T-cell (primary cell): Measurements from ENCODE around the gene TRPC1. TPM values are rescaled to one million over a fixed set of nuclear protein-coding genes. Genes with fewer than 3 reads are reported as not detected.

Experiments
- ATAC-seq, 4 experiments: fragments of 200-7000 bp in 3 of 4; fragments of 150-1000 bp in 1 of 4; cut with Tn5 transposase; replicated peaks in 1 of 4; 1 replicate in 3 of 4; 2 replicates in 1 of 4; pipeline ENCODE4 v1.10.0; 2021; ENCODE audit warnings: moderate library complexity in 3 of 4, mild to moderate bottlenecking in 2 of 4, moderate number of reproducible peaks in 1 of 4
- CTCF ChIA-PET, 2 donors: fragments of 300-600 bp; sonication (Branson Sonifier 250); formaldehyde crosslinking; loops; one replicate each; lab custom pipeline; 2022; ENCODE audit warnings: antibody characterized with exemption in 2 of 2; lab: Charles Lee
- POLR2A ChIA-PET, 2 donors: fragments of 300-600 bp; sonication (Branson Sonifier 250); formaldehyde crosslinking; loops; one replicate each; lab custom pipeline; 2022; ENCODE audit warnings: antibody characterized with exemption in 2 of 2; lab: Charles Lee
- DNase-seq, 35 experiments: peaks; one replicate each; pipeline versions ENCODE4 v3.0.0 to v3.0.0-alpha.2; 2013 to 2023
- H3K27ac ChIP-seq: one replicate; pipeline ENCODE4 v1.5.1; 2013; ENCODE audit warnings: low read length
- H3K27me3 ChIP-seq, 2 experiments: replicated peaks in 1 of 2; 1 replicate in 1 of 2; 2 replicates in 1 of 2; pipeline versions ENCODE4 v1.6.1 to v1.7.0; 2013; ENCODE audit warnings: low read length in 1 of 2, mixed read lengths in 1 of 2; ENCODE audit not compliant: control insufficient read depth in 2 of 2, insufficient read depth in 2 of 2; ENCODE audit errors: extremely low read depth in 1 of 2
- H3K36me3 ChIP-seq, 2 donors: 1 replicate in 1 of 2; 2 replicates in 1 of 2; pipeline versions ENCODE4 v1.6.1 to v1.7.0; 2013; ENCODE audit warnings: low read length in 1 of 2; ENCODE audit not compliant: control insufficient read depth in 2 of 2, insufficient read depth in 1 of 2; ENCODE audit errors: extremely low read depth in 1 of 2
- H3K4me1 ChIP-seq, 2 experiments: 1 replicate in 1 of 2; 2 replicates in 1 of 2; pipeline versions ENCODE4 v1.6.1 to v1.7.0; 2013; ENCODE audit warnings: low read length in 2 of 2, mixed read lengths in 1 of 2; ENCODE audit not compliant: insufficient read depth in 2 of 2, control insufficient read depth in 1 of 2; ENCODE audit errors: extremely low read depth in 1 of 2
- H3K4me3 ChIP-seq, 2 donors: 1 replicate in 1 of 2; 2 replicates in 1 of 2; pipeline versions ENCODE4 v1.5.1 to v1.7.0; 2013; ENCODE audit warnings: mild to moderate bottlenecking in 2 of 2, low read length in 1 of 2, moderate library complexity in 1 of 2; ENCODE audit not compliant: control insufficient read depth in 1 of 2; ENCODE audit errors: extremely low read depth in 1 of 2
- H3K9me3 ChIP-seq: 2 replicates; pipeline ENCODE4 v1.7.0; 2013
- H3K27ac Mint-ChIP-seq, 2 donors: one replicate each; pipeline ENCODE4 v1.8.0; 2020 to 2021; ENCODE audit warnings: mild to moderate bottlenecking in 2 of 2, mixed read lengths in 2 of 2
- H3K27me3 Mint-ChIP-seq, 2 donors: one replicate each; pipeline ENCODE4 v1.8.0; 2021 to 2022; ENCODE audit warnings: mixed read lengths in 2 of 2
- H3K36me3 Mint-ChIP-seq: one replicate; pipeline ENCODE4 v1.8.0; 2021; ENCODE audit warnings: mixed read lengths
- H3K4me1 Mint-ChIP-seq, 3 donors: one replicate each; pipeline ENCODE4 v1.8.0; 2020 to 2022; ENCODE audit warnings: mixed read lengths in 3 of 3, mild to moderate bottlenecking in 1 of 3
- H3K4me3 Mint-ChIP-seq, 3 donors: one replicate each; pipeline ENCODE4 v1.8.0; 2020 to 2022; ENCODE audit warnings: mild to moderate bottlenecking in 3 of 3, mixed read lengths in 3 of 3, moderate library complexity in 3 of 3
- H3K9me3 Mint-ChIP-seq, 3 donors: one replicate each; pipeline ENCODE4 v1.8.0; 2020 to 2022; ENCODE audit warnings: mixed read lengths in 3 of 3
- WGBS: methylation state at CpG from one replicate; pipeline ENCODE4 v1.1.5; 2013; ENCODE audit warnings: missing lambda C conversion rate; ENCODE audit not compliant: insufficient coverage; 5-methylcytosine and 5-hydroxymethylcytosine counted together
- total RNA-seq, 35 experiments: library from RNA in 6 of 35; stranded (reverse) in 6 of 35; fragments of 120-200 nt in 1 of 35; gene quantifications; one replicate each; pipeline versions ENCODE4 v1.2.1 to v1.2.4 and lab custom pipeline; 2013 to 2026

The TRPC1 gene
- total RNA-seq, 5 donors from 2014 or later (not counting 1 experiment from before 2014, with no cell fraction given), result 3.9 to 7.5 (median 4.4) TPM

GRCh38 chr3:142777927-142778326, 54.1 kb downstream of the TRPC1 start:
- H3K9me3 ChIP-seq, result no peaks in the 10 kb centered on the region
- H3K36me3 ChIP-seq, result no peaks in the 10 kb centered on the region
- CTCF ChIA-PET, result no interaction called here
- H3K4me1 Mint-ChIP-seq, result no peaks in the 10 kb centered on the region
- H3K27me3 Mint-ChIP-seq, result no peaks in the 10 kb centered on the region
- H3K4me1 ChIP-seq, result no peaks in the 10 kb centered on the region
- peaks cover 0 to under 1% (median 0%) of the 10 kb centered on the region in 3 donors for H3K9me3 Mint-ChIP-seq
- ATAC-seq, result no peak
- no peak for DNase-seq
- H3K36me3 Mint-ChIP-seq, result peaks cover 28% of the 10 kb centered on the region
- H3K27ac Mint-ChIP-seq, result no peak overlapping the region
- POLR2A ChIA-PET, result no interaction called here
- H3K27ac ChIP-seq, result no peak overlapping the region
- no peak overlapping the region for H3K4me3 ChIP-seq
- no peaks in the 10 kb centered on the region for H3K27me3 ChIP-seq
- no peak overlapping the region for H3K4me3 Mint-ChIP-seq

- Mint-ChIP-seq H3K36me3 (peaks cover 25% of the 10 kb centered on the region), H3K27me3 (no peaks in the 10 kb centered on the region), H3K27ac (no peak overlapping the region), H3K4me3 (no peak overlapping the region), H3K4me1 (no peaks in the 10 kb centered on the region), H3K9me3 (no peaks in the 10 kb centered on the region)
- no peaks in the 10 kb centered on the region for H3K9me3 ChIP-seq
- no peaks in the 10 kb centered on the region for H3K27me3 ChIP-seq
- no peak overlapping the region for H3K27ac ChIP-seq
- no peak for ATAC-seq
- DNase-seq, result no peak
- ChIA-PET CTCF (no interaction called here), POLR2A (no interaction called here)
- H3K4me3 ChIP-seq, result no peak overlapping the region
- no peaks in the 10 kb centered on the region for H3K4me1 ChIP-seq
- no peaks in the 10 kb centered on the region for H3K36me3 ChIP-seq
- no CpG with 5 or more reads among the region's 2 CpGs for WGBS
These were observed 54.7 kb downstream of the TRPC1 start for GRCh38 chr3:142778541-142778940.

- ATAC-seq (no peak), DNase-seq (no peak)
- H3K27me3 ChIP-seq, result no peaks in the 10 kb centered on the region
- H3K27ac ChIP-seq, result no peak overlapping the region
- H3K4me3 Mint-ChIP-seq, result no peak overlapping the region
- no peaks in the 10 kb centered on the region for H3K27me3 Mint-ChIP-seq
- no peaks in the 10 kb centered on the region for H3K9me3 Mint-ChIP-seq
- no peak overlapping the region for H3K4me3 ChIP-seq
- H3K36me3 ChIP-seq, result no peaks in the 10 kb centered on the region
- H3K9me3 ChIP-seq, result no peaks in the 10 kb centered on the region
- CTCF ChIA-PET, result interaction anchor here in 1 of 2 donors (0.6 to 0.7 kb wide), 2 partner anchors 9 to 13 kb away, joined by 4 to 5 read pairs; no protein-coding TSS in a partner anchor
- POLR2A ChIA-PET, result no interaction called here
- no peak overlapping the region for H3K27ac Mint-ChIP-seq
- H3K4me1 ChIP-seq, result no peaks in the 10 kb centered on the region
- H3K36me3 Mint-ChIP-seq, result peaks cover 17% of the 10 kb centered on the region
- H3K4me1 Mint-ChIP-seq, result no peaks in the 10 kb centered on the region
These were observed 55.8 kb downstream of the TRPC1 start for GRCh38 chr3:142779591-142779990.

GRCh38 chr3:142782616-142783015, 58.8 kb downstream of the TRPC1 start:
- H3K4me3 Mint-ChIP-seq, result no peak overlapping the region
- no peaks in the 10 kb centered on the region for H3K4me1 Mint-ChIP-seq
- WGBS, result 86% methylated on average over 1 of the region's 2 CpGs
- H3K9me3 Mint-ChIP-seq, result no peaks in the 10 kb centered on the region
- peaks cover 18% of the 10 kb centered on the region for H3K36me3 Mint-ChIP-seq
- Histone ChIP-seq H3K36me3 (no peaks in the 10 kb centered on the region), H3K4me1 (no peaks in the 10 kb centered on the region), H3K27ac (no peak overlapping the region), H3K9me3 (no peaks in the 10 kb centered on the region), H3K27me3 (no peaks in the 10 kb centered on the region), H3K4me3 (no peak overlapping the region)
- ATAC-seq (no peak), DNase-seq (no peak)
- no peaks in the 10 kb centered on the region for H3K27me3 Mint-ChIP-seq
- CTCF ChIA-PET, result no interaction called here
- POLR2A ChIA-PET, result no interaction called here
- H3K27ac Mint-ChIP-seq, result no peak overlapping the region

GRCh38 chr3:142784228-142784627, 60.4 kb downstream of the TRPC1 start:
- Mint-ChIP-seq H3K27me3 (no peaks in the 10 kb centered on the region), H3K4me1 (no peaks in the 10 kb centered on the region), H3K4me3 (no peak overlapping the region), H3K36me3 (peaks cover 18% of the 10 kb centered on the region), H3K9me3 (no peaks in the 10 kb centered on the region), H3K27ac (no peak overlapping the region)
- no peak for ATAC-seq
- Histone ChIP-seq H3K4me3 (no peak overlapping the region), H3K27me3 (no peaks in the 10 kb centered on the region), H3K9me3 (no peaks in the 10 kb centered on the region), H3K4me1 (peaks cover 0 to 2% of the 10 kb centered on the region in 2 experiments), H3K36me3 (no peaks in the 10 kb centered on the region), H3K27ac (no peak overlapping the region)
- no CpG with 5 or more reads among the region's 1 CpG for WGBS
- CTCF ChIA-PET, result no interaction called here
- POLR2A ChIA-PET, result no interaction called here
- DNase-seq, result no peak

GRCh38 chr3:142785996-142786395, 62.2 kb downstream of the TRPC1 start:
- CTCF ChIA-PET, result no interaction called here
- POLR2A ChIA-PET, result no interaction called here
- H3K36me3 Mint-ChIP-seq, result peaks cover 18% of the 10 kb centered on the region

GRCh38 chr3:142787719-142788118, 63.9 kb downstream of the TRPC1 start:
- no peaks in the 10 kb centered on the region for H3K9me3 ChIP-seq
- ChIA-PET POLR2A (no interaction called here), CTCF (no interaction called here)
- Mint-ChIP-seq H3K27me3 (no peaks in the 10 kb centered on the region), H3K4me1 (no peaks in the 10 kb centered on the region), H3K36me3 (peaks cover 9% of the 10 kb centered on the region), H3K27ac (no peak overlapping the region), H3K9me3 (no peaks in the 10 kb centered on the region), H3K4me3 (no peak overlapping the region)
- H3K4me1 ChIP-seq, result peaks cover 0 to 2% of the 10 kb centered on the region in 2 experiments
- H3K36me3 ChIP-seq, result no peaks in the 10 kb centered on the region
- no peak overlapping the region for H3K27ac ChIP-seq
- no peaks in the 10 kb centered on the region for H3K27me3 ChIP-seq
- H3K4me3 ChIP-seq, result no peak overlapping the region
- WGBS, result 0% methylated on average over 1 of the region's 1 CpG
- ATAC-seq, result no peak
- no peak for DNase-seq

More at GRCh38 chr3:142785996-142786395, 62.2 kb downstream of the TRPC1 start:
- no peaks in the 10 kb centered on the region for H3K27me3 ChIP-seq
- no peaks in the 10 kb centered on the region for H3K9me3 ChIP-seq
- DNase-seq (no peak), ATAC-seq (no peak)
- no CpG with 5 or more reads among the region's 4 CpGs for WGBS
- Mint-ChIP-seq H3K27me3 (no peaks in the 10 kb centered on the region), H3K9me3 (no peaks in the 10 kb centered on the region), H3K4me1 (no peaks in the 10 kb centered on the region), H3K4me3 (no peak overlapping the region), H3K27ac (no peak overlapping the region)
- no peak overlapping the region for H3K27ac ChIP-seq
- peaks cover 0 to 2% of the 10 kb centered on the region in 2 experiments for H3K4me1 ChIP-seq
- H3K36me3 ChIP-seq, result no peaks in the 10 kb centered on the region
- H3K4me3 ChIP-seq, result no peak overlapping the region
